Measurements from ENCODE around the gene NT5C1A. TPM values are rescaled to one million over a fixed set of nuclear protein-coding genes. Genes with fewer than 3 reads are reported as not detected.

The NT5C1A gene
- total and polyA plus RNA-seq, 8 donors: 0.07 to 4.5 (median 1.2) TPM

- no peak overlapping the region for H3K4me3 ChIP-seq
- H3K4me1 ChIP-seq: no peaks in the 10 kb centered on the region
- no peaks in the 10 kb centered on the region for H3K9me3 ChIP-seq
- H3K27ac ChIP-seq: no peak overlapping the region
- no peak for FAIRE-seq
- DNase-seq: no peak
- peak in 1 of 4 donors; percentile 6 for ATAC-seq
- intact Hi-C loops (cut with DNase I): no loop called here
- peaks cover 0 to 44% (median 14%) of the 10 kb centered on the region in 3 donors for H3K36me3 ChIP-seq
- H3K27me3 ChIP-seq: no peaks in the 10 kb centered on the region
- 75 to 80% methylated on average over 8 of the region's 8 CpGs for WGBS, 2 donors
- TF ChIP-seq CTCF (IDR thresholded peaks at IDR 0.05): no peak
Measured at GRCh38 chr1:39625009-39625408, 46.9 kb downstream of the NT5C1A start.

GRCh38 chr1:39623053-39623452 is 48.9 kb downstream of the NT5C1A start:
- intact Hi-C loops (cut with DNase I): no loop called here
- WGBS, 2 donors: 34 to 37% methylated on average over 6 of the region's 6 CpGs
- no peak overlapping the region for H3K27ac ChIP-seq
- no peak overlapping the region for H3K4me3 ChIP-seq
- peaks cover 0 to 24% (median 4%) of the 10 kb centered on the region in 3 donors for H3K36me3 ChIP-seq
- H3K27me3 ChIP-seq: no peaks in the 10 kb centered on the region
- H3K9me3 ChIP-seq: no peaks in the 10 kb centered on the region
- ATAC-seq (peak; percentile 23 to 71 (median 54)), FAIRE-seq (no peak), DNase-seq (peak in 5 of 6 donors; percentile 59 to 88 (median 64))
- no peaks in the 10 kb centered on the region for H3K4me1 ChIP-seq
- no peak for TF ChIP-seq CTCF (IDR thresholded peaks at IDR 0.05)

GRCh38 chr1:39622427-39622826 is 49.5 kb downstream of the NT5C1A start:
- 95 to 100% methylated on average over 3 of the region's 3 CpGs for WGBS, 2 donors
- FAIRE-seq (no peak), ATAC-seq (no peak), DNase-seq (no peak)
- Histone ChIP-seq H3K9me3 (no peaks in the 10 kb centered on the region), H3K4me1 (no peaks in the 10 kb centered on the region), H3K36me3 (peaks cover 0 to 18% (median 4%) of the 10 kb centered on the region in 3 donors), H3K4me3 (no peak overlapping the region), H3K27ac (no peak overlapping the region), H3K27me3 (no peaks in the 10 kb centered on the region)
- intact Hi-C loops (cut with DNase I): no loop called here
- TF ChIP-seq CTCF (IDR thresholded peaks at IDR 0.05): no peak

GRCh38 chr1:39620659-39621165 is 51.2 kb downstream of the NT5C1A start:
- DNase-seq: no peak
- FAIRE-seq: no peak
- Histone ChIP-seq H3K9me3 (no peaks in the 10 kb centered on the region), H3K4me1 (no peaks in the 10 kb centered on the region), H3K36me3 (peaks cover 0 to under 1% (median 0%) of the 10 kb centered on the region in 3 donors), H3K27ac (no peak overlapping the region), H3K4me3 (no peak overlapping the region), H3K27me3 (no peaks in the 10 kb centered on the region)
- TF ChIP-seq CTCF (IDR thresholded peaks at IDR 0.05): no peak
- no peak for ATAC-seq
- WGBS, 2 donors: 90 to 92% methylated on average over 3 of the region's 3 CpGs
- intact Hi-C loops (cut with DNase I): no loop called here

GRCh38 chr1:39617488-39618049 is 54.3 kb downstream of the NT5C1A start:
- intact Hi-C loops (cut with DNase I): no loop called here
- DNase-seq (peak in 1 of 6 donors; percentile 5), ATAC-seq (no peak), FAIRE-seq (no peak)
- WGBS, 2 donors: 87 to 96% methylated on average over 4 of the region's 4 CpGs
- Histone ChIP-seq H3K9me3 (no peaks in the 10 kb centered on the region), H3K27ac (no peak overlapping the region), H3K4me1 (no peaks in the 10 kb centered on the region), H3K4me3 (no peak overlapping the region), H3K36me3 (no peaks in the 10 kb centered on the region), H3K27me3 (no peaks in the 10 kb centered on the region)
- TF ChIP-seq CTCF (IDR thresholded peaks at IDR 0.05): no peak
